Smooth muscle cell of the brain vasculature (primary cell): ENCODE measurements around the gene TTF1.
"Not testable (repeated sequence)": the region's sequence is repeated elsewhere in the genome, so short reads cannot be mapped to it uniquely, and the experiment has no call there.

Experiments used
- DNase-seq: peaks from one replicate; pipeline ENCODE4 v3.0.0-alpha.2; 2012; ENCODE audit warnings: low read depth, low spot score

TTF1 gene

DNA sequence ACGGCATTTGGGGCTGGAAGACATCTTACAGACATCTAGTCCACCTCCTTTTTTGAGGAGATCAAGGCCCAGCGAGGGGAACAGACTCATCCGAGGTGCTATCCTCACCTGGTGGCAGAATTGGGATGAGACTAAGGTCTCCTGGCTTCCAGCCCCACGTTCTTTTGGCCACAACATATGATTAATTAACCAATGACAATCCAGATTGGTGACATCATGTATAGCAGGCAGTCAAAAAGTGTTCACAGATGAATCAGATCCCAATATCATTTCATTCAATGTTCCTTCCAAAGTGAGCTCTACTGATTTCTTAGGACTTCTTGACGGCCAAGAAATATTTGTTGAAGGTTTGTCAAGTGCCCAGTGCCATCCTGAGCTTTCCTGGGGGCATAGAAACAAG lies 7.3 kb upstream of the TTF1 start:
- DNase-seq: no peak

DNA sequence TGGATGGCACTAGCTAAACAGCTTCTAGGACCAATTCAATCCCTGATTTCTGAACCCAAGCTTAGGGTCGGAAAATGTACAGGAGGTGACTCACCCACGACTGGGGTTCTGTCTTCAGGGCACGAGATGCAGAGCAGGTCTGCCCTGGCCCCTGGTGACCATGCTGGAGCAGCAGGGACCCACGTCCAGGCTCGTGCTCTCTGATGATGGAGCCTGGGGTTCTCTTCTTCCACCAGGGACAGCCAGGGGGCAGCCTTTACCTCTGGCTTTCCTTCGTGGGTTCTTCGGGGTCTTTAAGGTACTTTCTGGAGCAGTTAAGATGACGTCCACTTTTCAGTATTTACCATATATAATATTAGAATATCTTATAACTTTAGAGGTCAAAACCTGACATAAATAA lies 5.4 kb upstream of the TTF1 start:
- no peak for DNase-seq

DNA sequence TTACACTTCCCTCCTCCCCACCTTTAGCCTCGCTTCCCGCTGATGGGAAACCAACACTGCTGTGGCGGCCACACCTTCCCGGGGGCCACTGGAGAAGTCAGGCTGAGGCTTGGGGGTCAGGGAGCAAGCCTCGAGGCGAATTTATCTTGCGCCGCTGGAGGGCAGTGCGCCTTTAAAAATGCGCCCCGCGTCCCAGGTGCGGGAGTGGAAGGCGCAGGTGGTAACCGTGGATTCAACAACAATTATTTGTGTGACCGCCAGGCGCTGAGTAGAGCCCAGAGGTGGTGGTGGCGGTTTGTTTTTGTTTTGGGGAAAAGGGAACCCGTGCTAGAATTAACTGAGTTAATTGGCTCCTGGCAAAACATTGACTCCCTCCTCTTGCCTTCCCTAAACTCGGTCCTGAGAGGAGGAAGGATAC lies 4.5 kb upstream of the TTF1 start:
- no peak for DNase-seq

DNA sequence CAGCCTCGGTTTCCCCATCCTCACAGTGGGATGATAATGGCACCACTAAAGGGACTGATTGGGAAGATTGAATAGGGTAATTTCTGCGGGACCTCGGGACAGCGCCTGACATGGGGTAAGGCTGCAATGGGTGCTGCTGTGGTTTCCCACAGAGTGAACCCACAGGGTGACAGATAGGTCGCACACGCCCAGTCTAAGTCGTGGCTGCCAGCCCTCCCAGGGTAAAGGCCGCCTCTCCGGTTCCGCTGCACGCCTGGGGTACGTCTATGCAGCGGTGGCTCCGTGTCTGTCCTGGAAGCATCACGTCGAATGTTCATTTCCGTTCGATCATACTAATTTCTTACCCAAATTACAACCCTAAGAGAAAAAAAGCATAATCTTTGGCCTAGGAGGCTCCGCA lies 4.0 kb upstream of the TTF1 start:
- DNase-seq: no peak

DNA sequence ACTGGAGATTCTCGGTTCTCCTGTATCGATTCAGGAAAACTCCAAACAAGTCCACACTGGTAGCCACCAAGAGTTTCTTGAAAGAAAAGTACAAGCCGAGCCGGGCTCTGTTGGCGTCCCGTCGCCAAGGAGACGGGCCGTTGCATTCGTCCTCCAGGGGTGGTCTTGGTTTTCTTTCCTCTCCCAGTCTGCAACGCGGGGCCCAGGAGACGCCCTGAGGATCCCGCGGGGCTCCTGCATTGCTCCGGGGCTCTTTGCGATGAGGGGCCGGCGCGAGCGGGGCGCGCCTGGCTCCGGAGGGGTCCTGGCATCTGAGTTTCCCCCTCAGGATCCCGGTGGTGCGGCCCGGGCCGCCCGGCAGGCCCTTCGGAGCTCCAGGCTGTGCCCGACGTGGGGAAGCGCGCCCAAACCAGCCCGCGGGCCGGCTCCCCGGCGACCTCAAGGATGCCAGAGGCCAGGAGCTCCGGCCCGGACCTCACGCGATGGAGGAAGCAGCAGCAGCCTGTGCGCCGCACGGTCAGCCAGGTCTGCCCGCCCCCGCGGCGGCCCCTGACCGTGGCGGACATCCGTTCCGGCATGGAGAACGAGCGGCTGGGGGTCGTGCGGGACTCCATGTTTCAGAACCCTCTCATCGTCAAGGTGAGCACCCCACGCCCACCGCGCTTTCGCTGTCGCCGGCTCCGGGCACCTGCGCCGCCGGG lies 3.3 kb upstream of the TTF1 start, which contains the start of gene CFAP77:
Gene CFAP77, plus strand, starts transcription at position 384 of the 701 bp plus-strand sequence. Its CDS starts 61 bp downstream, at position 445.
- DNase-seq: peak; percentile 24

DNA sequence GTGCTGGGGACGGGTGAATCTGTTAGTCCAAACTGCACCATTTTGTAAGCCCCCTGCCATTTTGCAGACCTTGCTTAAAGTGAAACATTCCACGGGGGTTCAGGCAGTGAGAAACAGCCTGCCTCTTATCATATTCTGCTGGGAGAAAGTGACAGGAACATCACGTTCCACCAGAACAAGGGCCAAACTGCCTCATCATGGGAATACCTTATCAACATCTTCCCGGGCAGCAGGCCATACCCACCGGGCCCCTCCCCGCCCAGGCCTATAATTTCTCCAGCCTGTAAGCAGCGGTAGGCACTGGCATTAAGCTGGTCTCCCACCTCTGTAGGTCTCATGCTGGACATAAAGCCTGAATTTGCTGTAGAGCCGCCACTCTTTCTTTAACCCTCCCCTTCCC lies 1.9 kb upstream of the TTF1 start:
- no peak for DNase-seq

DNA sequence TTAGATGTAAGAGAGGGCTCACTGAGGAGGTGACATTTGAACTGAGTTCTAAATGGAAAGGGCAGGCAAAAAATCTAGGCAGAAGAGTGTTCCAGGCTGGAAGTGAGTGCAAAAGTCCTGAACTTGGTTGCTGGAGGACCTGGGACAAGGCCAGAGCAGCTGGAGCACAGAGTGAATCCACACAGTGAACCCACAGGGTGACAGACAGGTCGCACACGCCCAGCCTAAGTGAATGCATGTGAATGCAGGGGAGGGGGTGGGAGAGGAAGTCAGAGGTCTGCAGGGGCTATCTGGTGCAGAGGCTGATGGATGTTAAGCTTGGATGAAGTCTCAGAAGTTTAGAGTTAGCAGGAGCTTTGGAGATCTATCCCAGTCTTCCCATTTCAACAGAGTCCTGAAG lies 556 bp upstream of the TTF1 start:
- DNase-seq: no peak

DNA sequence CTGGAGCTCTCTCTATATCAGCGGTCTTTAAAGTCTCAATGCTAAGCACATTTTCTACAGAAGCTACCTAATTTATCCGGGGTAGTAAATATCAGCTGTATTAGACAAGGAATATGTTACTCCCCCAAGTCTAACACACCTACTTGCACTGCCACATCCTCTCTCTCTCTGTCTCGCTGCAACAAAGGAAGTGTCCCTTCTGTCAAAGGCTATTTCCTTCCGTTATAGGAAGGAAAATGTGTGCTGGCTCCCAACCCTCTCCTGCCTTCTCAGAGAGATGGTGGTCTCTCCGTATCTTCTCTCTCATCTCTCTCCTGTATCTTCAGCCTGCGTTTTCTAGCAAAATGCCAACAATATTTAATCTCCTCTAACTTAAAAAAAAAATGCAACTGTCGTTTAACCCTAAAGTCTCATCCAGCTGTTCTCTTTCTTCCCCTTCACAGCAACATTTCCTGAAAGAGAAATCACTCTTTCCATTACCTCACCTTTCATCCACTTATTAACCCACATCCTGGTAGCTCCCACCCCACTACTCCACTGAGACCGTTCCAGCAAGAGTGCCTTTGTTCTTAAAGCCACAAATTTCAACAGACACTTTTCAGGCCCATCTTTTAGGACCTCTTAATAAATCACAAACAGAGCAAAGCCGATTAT lies 2.3 kb downstream of the TTF1 start:
- DNase-seq: no peak

DNA sequence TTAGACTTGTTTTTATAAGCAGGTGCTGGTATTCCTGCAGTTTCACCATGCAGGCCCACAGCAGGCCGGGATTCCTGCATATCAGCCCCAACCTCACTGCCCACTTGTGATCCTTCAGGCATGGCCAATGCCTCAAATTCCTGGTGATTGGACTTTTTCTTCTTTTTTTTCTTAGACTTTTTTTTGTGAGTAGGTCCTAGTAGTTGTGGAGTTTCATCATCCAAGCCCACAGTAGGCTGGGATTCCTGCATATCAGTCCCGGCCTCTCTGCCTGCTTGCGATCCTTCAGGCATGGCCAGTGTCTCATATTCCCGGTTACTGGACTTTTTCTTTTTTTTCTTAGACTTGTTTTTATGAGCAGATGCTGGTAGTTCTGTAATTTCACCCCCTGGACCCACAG lies 4.8 kb downstream of the TTF1 start:
- DNase-seq: no peak

DNA sequence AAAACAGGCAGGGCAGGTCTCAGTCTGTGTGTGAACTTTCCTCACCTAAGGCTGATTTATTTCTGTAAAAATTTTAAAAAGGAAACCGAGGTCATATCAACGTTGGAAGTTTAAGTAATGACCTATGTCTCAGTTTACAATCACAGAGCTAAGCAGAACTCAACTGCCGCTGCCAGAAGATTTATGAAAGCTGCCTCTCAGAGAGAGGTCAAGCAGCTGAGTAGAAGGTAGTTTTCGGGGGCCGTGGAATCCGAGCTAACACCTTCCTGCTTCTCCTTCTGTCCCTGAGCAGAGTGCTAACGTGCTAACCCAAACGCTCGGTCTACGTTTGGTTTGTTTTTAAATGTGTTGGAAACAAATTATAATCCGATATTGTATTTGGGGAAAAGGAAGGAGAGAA lies 11.1 kb downstream of the TTF1 start:
- no peak for DNase-seq

DNA sequence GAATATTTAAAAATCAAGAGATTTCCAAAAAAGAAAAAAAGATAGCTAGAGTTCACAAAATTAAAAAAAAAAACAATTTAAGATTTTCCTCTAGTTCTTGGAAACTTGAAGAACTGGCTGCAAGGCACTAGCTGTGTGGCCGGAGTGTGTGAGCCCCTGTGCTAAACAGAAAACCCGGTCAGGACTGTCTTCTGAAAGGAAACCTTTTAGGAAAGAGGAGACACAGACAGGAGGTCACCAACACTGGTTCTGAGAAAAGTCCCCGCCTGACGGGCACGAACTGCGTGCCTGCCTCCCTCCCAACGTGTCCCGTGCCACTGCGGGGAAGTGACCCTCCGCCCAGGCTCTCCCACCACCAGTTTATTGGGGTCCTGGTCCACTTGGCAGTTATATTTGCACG lies 15.2 kb downstream of the TTF1 start:
- DNase-seq: no peak

DNA sequence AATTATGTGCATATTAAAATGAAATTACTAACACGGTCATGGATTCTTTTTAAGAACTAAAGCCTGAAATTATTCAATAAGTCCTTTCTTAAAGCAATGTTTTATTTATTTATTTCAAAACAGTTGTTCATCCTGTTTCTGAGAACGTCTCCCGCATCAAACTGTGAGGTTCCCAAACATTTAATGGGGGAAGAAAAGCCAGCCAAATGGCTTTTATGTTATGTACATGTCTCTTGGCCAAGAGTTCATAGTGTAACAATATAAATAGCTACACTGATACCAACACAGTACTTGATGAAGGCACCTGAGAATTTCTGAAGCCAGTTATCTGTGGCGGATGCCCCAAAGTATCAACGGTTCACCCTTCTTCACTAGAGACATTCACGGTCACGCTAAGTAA lies 15.7 kb downstream of the TTF1 start:
- no peak for DNase-seq

DNA sequence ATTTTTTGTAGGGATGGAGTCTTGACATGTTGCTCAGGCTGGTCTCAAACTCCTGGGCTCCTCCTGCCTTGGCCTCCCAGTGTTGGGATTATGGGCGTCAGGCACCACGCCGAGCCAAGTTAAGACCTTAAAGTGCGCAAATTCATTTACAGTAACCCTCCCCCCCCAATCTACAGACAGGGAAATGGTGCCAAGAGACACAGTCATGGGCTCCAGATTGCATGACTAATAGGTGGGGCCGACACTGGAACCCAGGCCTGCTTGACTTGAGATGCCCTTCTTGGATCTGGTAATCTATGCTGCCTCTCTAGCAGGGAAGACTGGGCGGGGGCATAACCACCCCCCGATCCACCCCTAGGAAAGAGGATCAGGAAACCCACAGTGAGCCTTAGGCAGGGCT lies 19.5 kb downstream of the TTF1 start:
- DNase-seq: no peak

DNA sequence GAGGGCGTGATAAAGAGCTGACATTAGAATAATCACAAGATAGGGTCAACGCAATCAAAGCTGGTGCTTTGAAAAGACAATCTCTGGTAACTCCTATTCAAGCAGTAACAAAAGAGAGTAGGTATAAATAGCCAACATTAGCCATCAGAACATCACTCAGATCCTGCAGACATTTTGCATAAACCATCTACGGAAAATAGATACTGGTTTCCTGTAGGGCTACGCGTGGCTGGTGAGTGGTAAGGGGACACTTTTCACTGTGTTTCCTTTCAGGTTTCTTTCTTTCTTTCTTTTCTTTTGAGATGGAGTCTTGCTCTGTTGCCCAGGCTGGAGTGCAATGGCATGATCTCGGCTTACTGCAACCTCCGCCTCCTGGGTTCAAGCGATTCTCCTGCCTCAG lies 22.3 kb downstream of the TTF1 start:
- no peak for DNase-seq

DNA sequence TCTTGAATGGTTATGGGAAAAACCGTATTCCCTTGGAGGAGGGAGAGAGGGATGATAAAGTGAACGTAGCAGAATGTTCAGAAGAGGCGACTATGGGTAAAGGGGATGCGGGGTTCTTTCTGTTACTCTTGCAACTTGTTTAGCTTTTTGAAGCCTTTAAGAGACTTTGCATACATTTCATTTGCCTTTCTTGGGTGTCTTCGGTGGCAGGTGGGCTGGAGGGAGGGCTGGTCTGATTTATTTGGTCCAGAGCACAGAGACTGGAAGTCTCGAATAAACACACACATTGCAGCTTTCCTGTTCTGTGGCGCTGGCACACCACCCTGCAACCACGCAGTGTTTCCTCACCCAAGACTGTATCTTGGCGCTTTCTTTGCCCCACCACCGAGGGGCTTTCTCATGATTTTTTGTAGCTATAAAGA lies 23.2 kb downstream of the TTF1 start:
- DNase-seq: no peak

DNA sequence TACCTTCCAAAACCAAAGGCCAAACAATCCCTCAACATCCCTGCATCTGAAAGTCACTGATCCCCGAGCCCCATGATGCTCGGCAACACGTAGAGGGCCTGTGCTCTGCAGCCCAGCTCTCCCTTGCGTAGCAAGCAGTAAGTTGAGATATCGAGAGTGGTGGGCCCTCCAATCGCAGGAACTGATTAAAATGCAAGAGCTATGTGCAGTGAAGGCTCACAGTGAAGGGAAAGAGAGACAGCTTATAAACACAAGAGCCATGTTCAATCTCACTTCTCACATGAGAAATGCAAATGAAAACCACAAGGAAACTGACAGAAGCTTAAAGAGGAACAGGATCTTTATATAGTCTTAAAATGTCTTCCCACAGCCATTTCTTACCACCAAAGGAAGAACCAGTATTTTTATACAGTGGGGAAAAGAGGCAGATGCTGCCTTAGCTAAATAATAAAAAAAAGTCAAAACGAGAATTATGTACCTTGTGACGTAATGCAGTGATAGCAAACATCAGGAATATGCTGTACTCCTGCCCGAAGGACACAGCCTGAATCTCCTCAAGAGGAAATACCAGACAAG lies 24.6 kb downstream of the TTF1 start:
- DNase-seq: no peak

DNA sequence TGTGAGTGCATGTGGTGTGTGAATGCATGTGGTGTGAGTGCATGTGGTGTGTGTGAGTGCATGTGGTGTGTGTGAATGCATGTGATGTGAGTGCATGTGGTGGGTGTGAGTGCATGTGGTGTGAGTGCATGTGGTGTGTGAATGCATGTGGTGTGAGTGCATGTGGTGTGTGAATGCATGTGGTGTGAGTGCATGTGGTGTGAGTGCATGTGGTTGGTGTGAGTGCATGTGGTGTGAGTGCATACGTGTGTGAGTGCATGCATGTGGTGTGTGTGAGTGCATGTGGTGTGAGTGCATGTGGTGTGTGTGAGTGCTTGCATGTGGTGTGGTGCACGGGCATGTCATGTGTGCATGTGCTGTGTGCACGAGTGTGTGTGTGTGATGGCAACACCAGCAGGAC lies 28.2 kb downstream of the TTF1 start:
- not testable (repeated sequence) for DNase-seq

DNA sequence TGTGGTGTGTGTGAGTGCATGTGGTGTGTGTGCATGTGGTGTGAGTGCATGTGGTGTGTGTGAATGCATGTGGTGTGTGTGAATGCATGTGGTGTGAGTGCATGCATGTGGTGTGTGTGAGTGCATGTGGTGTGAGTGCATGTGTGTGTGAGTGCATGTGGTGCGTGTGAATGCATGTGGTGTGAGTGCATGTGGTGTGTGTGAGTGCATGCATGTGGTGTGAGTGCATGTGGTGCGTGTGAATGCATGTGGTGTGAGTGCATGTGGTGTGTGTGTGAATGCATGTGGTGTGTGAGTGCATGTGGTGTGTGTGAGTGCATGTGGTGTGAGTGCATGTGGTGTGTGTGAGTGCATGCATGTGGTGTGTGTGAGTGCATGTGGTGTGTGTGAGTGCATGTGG lies 28.9 kb downstream of the TTF1 start:
- not testable (repeated sequence) for DNase-seq

DNA sequence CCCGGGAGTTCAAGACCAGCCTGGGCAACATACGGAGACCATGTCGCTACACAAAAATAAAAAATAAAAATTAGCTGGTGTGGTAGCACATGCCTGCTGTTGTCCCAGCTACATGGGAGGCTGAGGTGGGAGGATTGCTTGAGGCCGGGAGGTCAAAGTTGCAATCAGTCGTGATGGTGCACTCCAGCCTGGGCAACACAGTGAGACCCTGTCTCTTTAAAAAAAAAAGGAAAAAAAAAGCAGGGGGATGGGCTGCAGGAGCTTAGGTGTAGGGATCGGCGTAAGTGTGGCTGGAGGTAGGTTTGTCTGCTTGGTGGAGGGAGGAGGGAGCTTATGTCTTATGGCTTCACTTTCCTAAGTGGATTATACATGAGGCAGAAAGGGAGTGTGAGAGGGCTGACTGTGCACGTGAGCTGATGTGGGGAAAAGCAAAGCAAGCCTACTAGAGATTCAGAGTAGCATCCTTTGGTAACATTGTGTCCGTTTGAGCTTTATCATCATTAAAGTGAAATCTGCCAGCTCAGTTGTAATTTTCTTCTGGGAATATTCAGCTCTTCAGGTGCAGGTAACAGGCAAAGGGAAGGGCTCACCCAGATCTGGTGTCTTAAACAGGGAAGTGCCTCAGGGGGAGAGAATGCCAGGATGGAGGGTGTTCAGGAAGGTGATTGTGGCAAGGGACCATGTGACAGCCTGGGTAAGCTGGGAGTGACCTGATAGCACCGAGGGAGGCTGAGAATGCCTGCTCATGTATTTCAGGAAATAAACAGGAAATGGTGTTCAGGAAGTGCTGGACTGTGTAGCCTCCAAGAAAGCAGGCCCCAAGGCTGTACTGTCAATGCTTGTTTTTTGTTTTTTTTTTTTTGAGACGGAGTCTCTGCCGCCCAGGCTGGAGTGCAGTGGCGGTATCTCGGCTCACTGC lies 34.2 kb downstream of the TTF1 start:
- DNase-seq: no peak

DNA sequence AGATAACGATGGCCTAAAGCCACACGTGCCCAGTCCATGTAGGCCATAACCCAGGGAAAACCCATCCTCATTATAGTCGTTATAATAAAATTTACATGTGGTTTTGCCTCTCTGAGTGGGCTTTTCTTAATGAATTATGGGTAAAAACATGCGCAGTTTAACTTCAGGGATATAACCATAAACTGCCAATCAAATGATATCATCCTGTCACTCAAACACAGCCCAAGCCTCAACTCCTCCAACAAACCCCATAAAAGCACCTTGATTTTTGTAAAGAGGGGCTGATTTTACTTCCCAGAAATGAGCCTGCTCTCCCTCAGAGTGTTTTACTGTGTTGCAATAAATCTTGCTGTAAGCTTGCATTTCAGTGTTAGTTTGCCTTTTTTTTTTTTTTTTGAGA lies 36.0 kb downstream of the TTF1 start:
- no peak for DNase-seq

DNA sequence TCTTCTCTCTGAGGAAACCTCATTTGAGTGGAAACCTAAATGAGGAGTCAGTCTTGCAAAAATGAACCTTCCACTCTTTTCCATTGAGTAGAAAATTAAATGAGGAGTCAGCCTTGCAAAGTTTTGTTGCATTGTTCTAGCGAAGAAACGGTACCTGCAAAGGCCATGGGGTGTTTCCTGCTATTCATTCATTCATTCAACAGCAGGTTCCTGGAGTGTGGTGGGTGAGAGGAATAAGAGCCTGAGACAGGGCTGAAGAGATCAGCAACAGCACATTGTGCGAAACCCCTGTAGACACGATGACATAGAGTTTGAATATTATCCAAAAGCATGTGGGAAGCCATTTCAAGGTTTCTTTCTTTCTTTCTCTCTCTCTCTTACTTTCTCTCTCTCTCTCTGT lies 37.2 kb downstream of the TTF1 start:
- no peak for DNase-seq
